ENCODE measurements around the gene RABAC1. TPM values are rescaled to one million over a fixed set of nuclear protein-coding genes. Genes with fewer than 3 reads are reported as not detected.
A peak's percentile ranks its signal among the peaks of the same experiment; 100 is the strongest.

Gene RABAC1
- total and polyA plus RNA-seq, 9 of the 15 experiments (the other 6 are each of a cell fraction or from before 2014, with no cell fraction given), result 2.4 to 28.1 (median 9.3) TPM

- TF ChIP-seq PRDM10 (IDR thresholded peaks at IDR 0.05; ENCODE audit: partially characterized antibody) (no peak), NCOA6 (IDR thresholded peaks at IDR 0.05) (no peak), SPI1 (IDR thresholded peaks at IDR 0.05; ENCODE audit: borderline replicate concordance, low read depth, low read length) (peak; percentile 92), RB1 (IDR thresholded peaks at IDR 0.05; ENCODE audit: low read depth) (no peak), CHCHD3 (CRISPR knock-in tag; IDR thresholded peaks at IDR 0.05) (no peak), ELF1 (tag; IDR thresholded peaks at IDR 0.05) (peak; percentile 45), MAFK (IDR thresholded peaks at IDR 0.05; ENCODE audit: low read length) (0 out of 2 replicates have a peak, but pooled peaks have one; percentile 5), SMAD3 (CRISPR knock-in tag; conservative IDR thresholded peaks at IDR 0.05) (no peak), NR2F6 (CRISPR knock-in tag; IDR thresholded peaks at IDR 0.05) (no peak), ZNF232 (CRISPR knock-in tag; IDR thresholded peaks at IDR 0.05) (no peak), DIDO1 (tag; IDR thresholded peaks at IDR 0.05; ENCODE audit: low read depth) (peak; percentile 21; the same call in 1 of the 2 replicates), HCFC1 (IDR thresholded peaks at IDR 0.05; ENCODE audit: low read depth, low read length) (no peak), KAT7 (CRISPR knock-in tag; IDR thresholded peaks at IDR 0.05; ENCODE audit: borderline replicate concordance) (no peak), PTBP1 (IDR thresholded peaks at IDR 0.05; ENCODE audit: low read depth, low read length) (no peak), POLR2B (IDR thresholded peaks at IDR 0.05; ENCODE audit: low read depth, partially characterized antibody) (peak; percentile 65), SIN3B (IDR thresholded peaks at IDR 0.05; ENCODE audit: low read depth) (no peak), PATZ1 (CRISPR knock-in tag; IDR thresholded peaks at IDR 0.05; ENCODE audit: borderline replicate concordance) (no peak), NFATC3 (IDR thresholded peaks at IDR 0.05) (no peak), ZKSCAN3 (CRISPR knock-in tag; IDR thresholded peaks at IDR 0.05) (no peak), CHAMP1 (IDR thresholded peaks at IDR 0.05) (no peak), NR2C2 (CRISPR knock-in tag; IDR thresholded peaks at IDR 0.05) (no peak), NR2C2 (tag; IDR thresholded peaks at IDR 0.05) (no peak), MEF2D (tag; conservative IDR thresholded peaks at IDR 0.05; ENCODE audit: low read depth) (no peak)
Measured at GRCh38 chr19:41928754-41929535, 30.2 kb downstream of the RABAC1 start (continued).
